A172 (cell line): ENCODE results near the gene ZNF747. TPM values are rescaled to one million over a fixed set of nuclear protein-coding genes. Genes with fewer than 3 reads are reported as not detected.

Experiments
- total RNA-seq: library from RNA; depleted of rRNA; stranded (reverse); fragments of >200 nt; shearing (Covaris generic); gene quantifications from 2 replicates; pipeline ENCODE4 v1.2.3, GENCODE V29; 2014; rRNA removed

The ZNF747 gene
- total RNA-seq, 1 experiment from 2014 or later, result 2.0 TPM

Other genes with a start within 250 kb of the ZNF747 start
- 87.1 and 116 TPM in 2 replicates for gene CD2BP2, start 179.6 kb downstream of the ZNF747 start, total RNA-seq
- 47.0 and 55.6 TPM in 2 replicates for gene TBC1D10B, start 164.4 kb downstream of the ZNF747 start, total RNA-seq
- gene MYL11, start 160.1 kb downstream of the ZNF747 start, total RNA-seq, result not detected in 2 replicates
- gene SEPTIN1, start 152.3 kb downstream of the ZNF747 start, total RNA-seq, result not detected in 2 replicates
- 19.1 and 20.7 TPM in 2 replicates for gene ZNF48, start 139.4 kb downstream of the ZNF747 start, total RNA-seq
- 19.2 and 27.4 TPM in 2 replicates for gene ZNF771, start 127.3 kb downstream of the ZNF747 start, total RNA-seq
- gene DCTPP1, start 104.8 kb downstream of the ZNF747 start, total RNA-seq, result 74.5 and 86.1 TPM in 2 replicates
- 4.9 and 7.2 TPM in 2 replicates for gene SEPHS2, start 89.0 kb downstream of the ZNF747 start, total RNA-seq
- gene ITGAL, start 62.1 kb downstream of the ZNF747 start, total RNA-seq, result 0.17 and 0.26 TPM in 2 replicates
- gene ZNF768, start 8.3 kb downstream of the ZNF747 start, total RNA-seq, result 43.7 and 61.6 TPM in 2 replicates
- gene ZNF764, start 23.5 kb upstream of the ZNF747 start, total RNA-seq, result 7.3 and 8.1 TPM in 2 replicates
- 6.9 and 11.9 TPM in 2 replicates for gene ZNF688, start 36.9 kb upstream of the ZNF747 start, total RNA-seq
- gene ZNF785, start 50.8 kb upstream of the ZNF747 start, total RNA-seq, result not detected in 2 replicates
- gene ZNF689, start 75.5 kb upstream of the ZNF747 start, total RNA-seq, result 11.7 and 16.6 TPM in 2 replicates
- gene PRR14, start 116.1 kb upstream of the ZNF747 start, total RNA-seq, result 9.1 and 13.7 TPM in 2 replicates
- 16.0 and 24.9 TPM in 2 replicates for gene FBRS, start 123.6 kb upstream of the ZNF747 start, total RNA-seq
- 9.3 and 11.4 TPM in 2 replicates for gene SRCAP, start 164.3 kb upstream of the ZNF747 start, total RNA-seq
- gene PHKG2, start 213.6 kb upstream of the ZNF747 start, total RNA-seq, result 57.7 and 61.5 TPM in 2 replicates
- 6.5 and 10.5 TPM in 2 replicates for gene CFAP119, start 227.2 kb upstream of the ZNF747 start, total RNA-seq
- gene RNF40, start 227.5 kb upstream of the ZNF747 start, total RNA-seq, result 105 and 107 TPM in 2 replicates